Activated CD8-positive, alpha-beta memory T cell treated with anti-CD3 and anti-CD28 coated beads for 4 hours (primary cell): Measurements from ENCODE around the gene EPB41.
"Not testable (repeated sequence)": the region's sequence is repeated elsewhere in the genome, so short reads cannot be mapped to it uniquely, and the experiment has no call there.

Experiments
- DNase-seq, 2 donors: peaks; one replicate each; pipeline ENCODE4 v3.0.0-alpha.2; 2020; ENCODE audit warnings: low read depth in 2 of 2

EPB41 gene

GRCh38 chr1:29052100-29052499 is 137.7 kb downstream of the EPB41 start:
- no peak for DNase-seq

GRCh38 chr1:29052941-29053340 is 138.6 kb downstream of the EPB41 start:
- DNase-seq: no peak

- no peak for DNase-seq
Measured at GRCh38 chr1:29055160-29055559, 140.8 kb downstream of the EPB41 start.

GRCh38 chr1:29056256-29056655 is 141.9 kb downstream of the EPB41 start:
- no peak for DNase-seq

GRCh38 chr1:29057700-29058099 is 143.3 kb downstream of the EPB41 start:
- no peak for DNase-seq

- no peak for DNase-seq
Measured at GRCh38 chr1:29062157-29062942, 148.0 kb downstream of the EPB41 start.

- no peak for DNase-seq
Measured at GRCh38 chr1:29064064-29064463, 149.7 kb downstream of the EPB41 start.

- no peak for DNase-seq
Measured at GRCh38 chr1:29077155-29077554, 162.8 kb downstream of the EPB41 start.

- DNase-seq: not testable (repeated sequence)
Measured at GRCh38 chr1:29079916-29080629, 165.7 kb downstream of the EPB41 start.

GRCh38 chr1:29081201-29081600 is 166.8 kb downstream of the EPB41 start:
- DNase-seq: no peak

- no peak for DNase-seq
Measured at GRCh38 chr1:29082519-29082918, 168.2 kb downstream of the EPB41 start.

GRCh38 chr1:29083317-29084195 is 169.2 kb downstream of the EPB41 start:
- DNase-seq: no peak

- no peak for DNase-seq
Measured at GRCh38 chr1:29084196-29084521, 169.8 kb downstream of the EPB41 start.

GRCh38 chr1:29090937-29091618 is 176.7 kb downstream of the EPB41 start:
- no peak for DNase-seq

- not testable (repeated sequence) for DNase-seq
Measured at GRCh38 chr1:29092704-29093103, 178.3 kb downstream of the EPB41 start.

GRCh38 chr1:29094433-29094832 is 180.1 kb downstream of the EPB41 start:
- DNase-seq: no peak

- DNase-seq: no peak
Measured at GRCh38 chr1:29094954-29095353, 180.6 kb downstream of the EPB41 start.

- DNase-seq: no peak
Measured at GRCh38 chr1:29096231-29096886, 182.0 kb downstream of the EPB41 start.

- no peak for DNase-seq
Measured at GRCh38 chr1:29099286-29099685, 184.9 kb downstream of the EPB41 start.

- DNase-seq: no peak
Measured at GRCh38 chr1:29100487-29100886, 186.1 kb downstream of the EPB41 start.

GRCh38 chr1:29105822-29106221 is 191.5 kb downstream of the EPB41 start:
- DNase-seq: no peak
